Gastroesophageal sphincter (tissue), 3 donors: Measurements from ENCODE around the gene DICER1.

Source experiments
- CTCF ChIP-seq, 4 experiments: fragments of 200-600 bp in 2 of 4; fragments of 450-650 bp in 2 of 4; sonication (generic) in 1 of 4; IDR thresholded peaks; one replicate each; pipeline ENCODE4 v1.5.1; 2017 to 2019; ENCODE audit warnings: antibody characterized with exemption in 4 of 4, mild to moderate bottlenecking in 2 of 4, moderate library complexity in 2 of 4
- POLR2AphosphoS5 ChIP-seq: sonication (generic); formaldehyde crosslinking; IDR thresholded peaks from one replicate; pipeline ENCODE4 v1.6.1; 2017; ENCODE audit warnings: antibody characterized with exemption

- TF ChIP-seq POLR2AphosphoS5 (no peak), CTCF (IDR thresholded peaks at IDR 0.05) (no peak)
Observed at GRCh38 chr14:95069547-95069946, 87.8 kb downstream of the DICER1 start.
